Activated CD8-positive, alpha-beta memory T cell treated with anti-CD3 and anti-CD28 coated beads, Interleukin-2, amount 50 U/mL, for 24 hours (primary cell): ENCODE measurements around the gene KCNIP3.
"Not testable (repeated sequence)": the region's sequence is repeated elsewhere in the genome, so short reads cannot be mapped to it uniquely, and the experiment has no call there.

ENCODE experiments used
- DNase-seq: peaks from one replicate; pipeline ENCODE4 v3.0.0-alpha.2; 2020; ENCODE audit errors: extremely low read depth

KCNIP3 gene

GRCh38 chr2:95296880-95297487 lies at the start of gene KCNIP3:
Gene KCNIP3, plus strand, starts transcription at chr2:95297347. Its CDS starts 92 bp downstream, at chr2:95297439.
- DNase-seq, result no peak

- no peak for DNase-seq
Observed at GRCh38 chr2:95258271-95258670, 38.9 kb upstream of the KCNIP3 start.

GRCh38 chr2:95260028-95261023 lies 36.8 kb upstream of the KCNIP3 start:
- no peak for DNase-seq

GRCh38 chr2:95261602-95262001 lies 35.5 kb upstream of the KCNIP3 start:
- DNase-seq, result no peak

- no peak for DNase-seq
Observed at GRCh38 chr2:95262896-95263542, 34.1 kb upstream of the KCNIP3 start.

GRCh38 chr2:95264624-95265023 lies 32.5 kb upstream of the KCNIP3 start:
- DNase-seq, result no peak

- DNase-seq, result no peak
Observed at GRCh38 chr2:95265182-95265581, 32.0 kb upstream of the KCNIP3 start.

GRCh38 chr2:95266781-95267430 lies 30.2 kb upstream of the KCNIP3 start:
- DNase-seq, result no peak

GRCh38 chr2:95267458-95268210 lies 29.5 kb upstream of the KCNIP3 start:
- DNase-seq, result no peak

- DNase-seq, result no peak
Observed at GRCh38 chr2:95268211-95269035, 28.7 kb upstream of the KCNIP3 start.

GRCh38 chr2:95269036-95269680 lies 28.0 kb upstream of the KCNIP3 start:
- DNase-seq, result no peak

GRCh38 chr2:95269745-95270144 lies 27.4 kb upstream of the KCNIP3 start:
- not testable (repeated sequence) for DNase-seq

- no peak for DNase-seq
Observed at GRCh38 chr2:95270541-95271081, 26.5 kb upstream of the KCNIP3 start.

GRCh38 chr2:95271381-95271971 lies 25.7 kb upstream of the KCNIP3 start:
- DNase-seq, result no peak

GRCh38 chr2:95272299-95272751 lies 24.8 kb upstream of the KCNIP3 start:
- DNase-seq, result no peak

- no peak for DNase-seq
Observed at GRCh38 chr2:95272781-95273180, 24.4 kb upstream of the KCNIP3 start.

GRCh38 chr2:95273566-95274290 lies 23.4 kb upstream of the KCNIP3 start:
- no peak for DNase-seq
